Measurements from ENCODE around the gene RPL38. TPM values are rescaled to one million over a fixed set of nuclear protein-coding genes. Genes with fewer than 3 reads are reported as not detected.
A peak's percentile ranks its signal among the peaks of the same experiment; 100 is the strongest.

Gene RPL38
- total RNA-seq, 1 experiment from 2014 or later: 762 TPM

- DNase-seq (ENCODE audit: low spot score): peak; percentile 73
Observed at GRCh38 chr17:74210191-74211140, 7.0 kb downstream of the RPL38 start.

- no peak for DNase-seq (ENCODE audit: low spot score)
Observed at GRCh38 chr17:74211141-74211911, 7.8 kb downstream of the RPL38 start.

GRCh38 chr17:74211912-74212208 is 8.4 kb downstream of the RPL38 start:
- DNase-seq (ENCODE audit: low spot score): no peak

- peak; percentile 43 for DNase-seq (ENCODE audit: low spot score)
Observed at GRCh38 chr17:74212209-74212912, 8.9 kb downstream of the RPL38 start.

- peak; percentile 92 for DNase-seq (ENCODE audit: low spot score)
Observed at GRCh38 chr17:74212913-74213791, 9.7 kb downstream of the RPL38 start, which contains the start of gene TTYH2. Gene TTYH2, plus strand, starts transcription at chr17:74213571. Its CDS starts 17 bp downstream, at chr17:74213588.

GRCh38 chr17:74213861-74214391 is 10.4 kb downstream of the RPL38 start:
- DNase-seq (ENCODE audit: low spot score): no peak

- no peak for DNase-seq (ENCODE audit: low spot score)
Observed at GRCh38 chr17:74214484-74215341, 11.2 kb downstream of the RPL38 start.

- no peak for DNase-seq (ENCODE audit: low spot score)
Observed at GRCh38 chr17:74215342-74215727, 11.9 kb downstream of the RPL38 start.

GRCh38 chr17:74216505-74216904 is 13.0 kb downstream of the RPL38 start:
- no peak for DNase-seq (ENCODE audit: low spot score)

- no peak for DNase-seq (ENCODE audit: low spot score)
Observed at GRCh38 chr17:74217037-74217730, 13.7 kb downstream of the RPL38 start.

GRCh38 chr17:74217888-74218287 is 14.4 kb downstream of the RPL38 start:
- DNase-seq (ENCODE audit: low spot score): no peak

GRCh38 chr17:74218436-74218835 is 15.0 kb downstream of the RPL38 start:
- DNase-seq (ENCODE audit: low spot score): no peak

- DNase-seq (ENCODE audit: low spot score): no peak
Observed at GRCh38 chr17:74219576-74220133, 16.2 kb downstream of the RPL38 start.

- DNase-seq (ENCODE audit: low spot score): no peak
Observed at GRCh38 chr17:74220219-74220618, 16.7 kb downstream of the RPL38 start.

GRCh38 chr17:74220946-74221818 is 17.7 kb downstream of the RPL38 start:
- no peak for DNase-seq (ENCODE audit: low spot score)

- no peak for DNase-seq (ENCODE audit: low spot score)
Observed at GRCh38 chr17:74222399-74222798, 18.9 kb downstream of the RPL38 start.

GRCh38 chr17:74223901-74224300 is 20.4 kb downstream of the RPL38 start:
- DNase-seq (ENCODE audit: low spot score): no peak

All from H4 (cell line).